ENCODE results near the gene OSTM1. TPM values are rescaled to one million over a fixed set of nuclear protein-coding genes. Genes with fewer than 3 reads are reported as not detected.

The OSTM1 gene
- total RNA-seq, 1 experiment from 2014 or later: 20.9 TPM

DNA sequence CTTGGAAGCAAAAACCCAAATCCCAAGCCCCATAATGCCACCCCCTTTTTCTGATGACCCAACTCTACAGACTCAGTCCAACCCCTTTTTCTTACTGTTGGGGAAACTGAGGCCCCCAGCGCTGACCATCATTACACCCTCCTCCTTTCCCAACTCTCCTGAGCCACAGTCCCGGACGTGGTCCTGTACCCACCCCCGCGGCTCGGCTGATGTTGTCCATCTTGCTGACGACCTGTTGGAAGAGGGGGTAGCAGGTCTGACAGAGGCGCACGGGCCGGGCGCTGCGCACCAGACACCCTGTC is 533 bp downstream of the OSTM1 start:
- peaks cover 8% of the 10 kb centered on the region for H3K23me2 ChIP-seq (ENCODE audit: insufficient read length, low read depth, low read length, poor library complexity, severe bottlenecking)
- H3K14ac ChIP-seq (ENCODE audit: insufficient read depth, low read length): peak overlapping the region; percentile 93
- H4K91ac ChIP-seq (ENCODE audit: insufficient read length, low read depth, low read length): no peak overlapping the region
- H3K27me3 ChIP-seq (ENCODE audit: insufficient read depth, low read length): no peaks in the 10 kb centered on the region; the same call in 1 of the 2 replicates
- H3K36me3 Mint-ChIP-seq (ENCODE audit: insufficient read depth in 1 of 3, low read depth in 3 of 3): no peaks in the 10 kb centered on the region; a peak in 1 of 7 replicates
- H4K5ac ChIP-seq (ENCODE audit: insufficient read length, low read depth, low read length): no peak overlapping the region
- H2AFZ ChIP-seq (ENCODE audit: low read length): no peak overlapping the region
- peaks cover 23% of the 10 kb centered on the region for H3K27me3 Mint-ChIP-seq (ENCODE audit: low read depth)
- TF ChIP-seq, protein P1, sequence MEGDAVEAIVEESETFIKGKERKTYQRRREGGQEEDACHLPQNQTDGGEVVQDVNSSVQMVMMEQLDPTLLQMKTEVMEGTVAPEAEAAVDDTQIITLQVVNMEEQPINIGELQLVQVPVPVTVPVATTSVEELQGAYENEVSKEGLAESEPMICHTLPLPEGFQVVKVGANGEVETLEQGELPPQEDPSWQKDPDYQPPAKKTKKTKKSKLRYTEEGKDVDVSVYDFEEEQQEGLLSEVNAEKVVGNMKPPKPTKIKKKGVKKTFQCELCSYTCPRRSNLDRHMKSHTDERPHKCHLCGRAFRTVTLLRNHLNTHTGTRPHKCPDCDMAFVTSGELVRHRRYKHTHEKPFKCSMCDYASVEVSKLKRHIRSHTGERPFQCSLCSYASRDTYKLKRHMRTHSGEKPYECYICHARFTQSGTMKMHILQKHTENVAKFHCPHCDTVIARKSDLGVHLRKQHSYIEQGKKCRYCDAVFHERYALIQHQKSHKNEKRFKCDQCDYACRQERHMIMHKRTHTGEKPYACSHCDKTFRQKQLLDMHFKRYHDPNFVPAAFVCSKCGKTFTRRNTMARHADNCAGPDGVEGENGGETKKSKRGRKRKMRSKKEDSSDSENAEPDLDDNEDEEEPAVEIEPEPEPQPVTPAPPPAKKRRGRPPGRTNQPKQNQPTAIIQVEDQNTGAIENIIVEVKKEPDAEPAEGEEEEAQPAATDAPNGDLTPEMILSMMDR (conservative IDR thresholded peaks at IDR 0.05): no peak
- peak overlapping the region; percentile 84 for H3K4me2 ChIP-seq (ENCODE audit: insufficient read depth, insufficient read length, low read length)
- no peak overlapping the region for H2BK5ac ChIP-seq (ENCODE audit: insufficient read length, low read length)
- H3K79me2 ChIP-seq (ENCODE audit: insufficient read depth, low read length): no peaks in the 10 kb centered on the region; the same call in 1 of the 2 replicates
- H3K23ac ChIP-seq (ENCODE audit: insufficient read length, low read depth, low read length): no peak overlapping the region
- no peak overlapping the region for H4K8ac ChIP-seq (replicated peaks; ENCODE audit: insufficient read length, low read depth, low read length)
- H2BK120ac ChIP-seq (ENCODE audit: low read depth, low read length, poor library complexity, severe bottlenecking): no peak overlapping the region
- WGBS (ENCODE audit: extremely low coverage, insufficient read length, low lambda C conversion rate): no CpG with 5 or more reads among the region's 12 CpGs
- no peak overlapping the region for H3K27ac ChIP-seq (ENCODE audit: insufficient read length, low read depth, low read length)
- peak overlapping the region; percentile 75 for H3K18ac ChIP-seq (ENCODE audit: insufficient read length, low read depth, low read length)
- no peak overlapping the region for H3K56ac ChIP-seq (ENCODE audit: insufficient read length, low read depth, low read length)
- no peak overlapping the region for H3T11ph ChIP-seq (ENCODE audit: low read length)
- H2BK20ac ChIP-seq (ENCODE audit: low read depth, low read length, poor library complexity, severe bottlenecking): no peak overlapping the region
- no peak for DNase-seq
- peak overlapping the region; percentile 78 to 80 for H3K4me3 Mint-ChIP-seq
- no peak overlapping the region for H3K27ac Mint-ChIP-seq
- no peaks in the 10 kb centered on the region for H3K79me1 ChIP-seq (ENCODE audit: insufficient read depth, low read depth, low read length, poor library complexity, severe bottlenecking)
- peaks cover 7% of the 10 kb centered on the region; the same call in 1 of the 2 replicates for H3K4me1 ChIP-seq (ENCODE audit: insufficient read depth, low read length)
- 0 out of 2 replicates have a peak overlapping the region, but pooled peaks have one; percentile 28 for H2BK15ac ChIP-seq (ENCODE audit: low read depth, low read length)
- peak overlapping the region; percentile 66 for H3K9ac ChIP-seq (ENCODE audit: extremely low read depth, insufficient read length, low read length)
- H3K9me3 ChIP-seq (ENCODE audit: control insufficient read depth, low read depth, low read length): no peaks in the 10 kb centered on the region
- H3K4ac ChIP-seq (ENCODE audit: low read depth, low read length): no peak overlapping the region
- no peaks in the 10 kb centered on the region for H3K9me3 Mint-ChIP-seq
- no peaks in the 10 kb centered on the region for H4K20me1 ChIP-seq (ENCODE audit: control insufficient read depth, insufficient read depth, insufficient read length)
- no peak overlapping the region for H2BK12ac ChIP-seq (ENCODE audit: insufficient read length, low read depth, low read length)
- H2AK5ac ChIP-seq (ENCODE audit: insufficient read length, low read length): no peak overlapping the region
- H3K4me1 Mint-ChIP-seq: peaks cover 20 to 27% of the 10 kb centered on the region in 2 experiments

All from H9 (cell line).